Colon (tissue), 2 donors: ENCODE data around the gene RYR3.
"Not testable (repeated sequence)": the region's sequence is repeated elsewhere in the genome, so short reads cannot be mapped to it uniquely, and the experiment has no call there.

Experiments used
- FAIRE-seq: peaks from 2 replicates; lab custom pipeline; 2012; peaks lifted over from hg19 to GRCh38; lab: Jason Lieb, UNC
- donor health status: control.
- donor health status: control.

RYR3 gene

GRCh38 chr15:33516563-33516962, 205.8 kb downstream of the RYR3 start:
- FAIRE-seq, result no peak

DNA sequence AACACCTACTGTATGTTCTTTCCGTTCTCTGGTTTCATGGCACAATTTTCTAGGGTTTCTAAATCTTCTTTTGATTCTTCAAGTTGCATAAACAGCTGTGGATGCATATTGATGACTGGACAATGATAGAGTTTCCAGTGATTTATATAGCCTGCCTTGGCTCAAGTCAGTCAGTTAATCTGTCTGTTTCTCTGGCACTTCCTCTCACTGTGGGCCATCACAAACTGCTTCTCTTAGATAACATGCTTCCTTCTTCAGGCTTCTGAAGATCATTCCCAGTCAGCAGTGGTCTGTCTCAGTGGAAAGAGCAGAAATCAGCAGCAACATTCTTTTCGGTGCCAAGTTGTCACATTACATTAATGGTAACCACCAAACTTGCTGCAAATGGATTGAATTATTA, 207.2 kb downstream of the RYR3 start:
- FAIRE-seq, result no peak

GRCh38 chr15:33518421-33518820, 207.7 kb downstream of the RYR3 start:
- FAIRE-seq, result no peak

- no peak for FAIRE-seq
Observed at GRCh38 chr15:33524274-33524673, 213.5 kb downstream of the RYR3 start.

DNA sequence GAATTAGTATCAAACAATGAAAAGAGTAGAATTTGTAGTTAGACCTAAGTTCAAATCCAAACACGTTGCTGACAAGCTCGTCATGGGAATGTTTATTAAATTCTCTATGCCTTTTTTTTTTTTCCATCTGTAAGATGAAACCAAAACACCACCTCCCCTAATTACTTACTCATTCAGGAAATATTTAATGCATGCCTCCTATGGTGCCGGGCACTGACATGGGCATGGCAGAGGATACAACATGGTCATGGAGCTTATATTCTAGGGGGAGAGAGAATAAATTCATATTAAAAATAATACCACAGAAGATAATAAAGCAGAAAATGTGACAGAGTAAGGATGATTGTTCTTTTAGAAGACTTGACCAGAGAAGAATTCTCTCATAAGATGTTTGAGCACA, 215.8 kb downstream of the RYR3 start:
- FAIRE-seq, result no peak

- no peak for FAIRE-seq
Observed at GRCh38 chr15:33533197-33533596, 222.4 kb downstream of the RYR3 start.

DNA sequence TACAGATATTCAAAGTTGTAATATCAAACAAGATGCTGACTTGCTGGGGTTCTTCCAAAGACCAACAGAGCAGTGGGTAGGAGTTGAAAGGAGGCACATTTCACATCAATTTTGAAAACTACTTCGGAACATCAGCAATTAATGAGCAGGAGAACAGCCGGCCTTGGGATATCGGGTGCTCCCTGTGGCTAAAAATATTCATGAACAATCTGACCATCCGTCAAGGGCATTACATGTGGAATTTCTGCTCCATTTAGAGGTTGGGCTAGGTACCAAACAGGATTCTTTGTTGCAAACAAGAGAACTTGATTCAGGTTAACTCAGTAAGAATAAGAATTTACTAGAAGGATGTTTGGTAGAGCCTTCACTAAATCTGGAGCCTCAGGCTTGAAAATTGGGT, 223.9 kb downstream of the RYR3 start:
- FAIRE-seq, result no peak

DNA sequence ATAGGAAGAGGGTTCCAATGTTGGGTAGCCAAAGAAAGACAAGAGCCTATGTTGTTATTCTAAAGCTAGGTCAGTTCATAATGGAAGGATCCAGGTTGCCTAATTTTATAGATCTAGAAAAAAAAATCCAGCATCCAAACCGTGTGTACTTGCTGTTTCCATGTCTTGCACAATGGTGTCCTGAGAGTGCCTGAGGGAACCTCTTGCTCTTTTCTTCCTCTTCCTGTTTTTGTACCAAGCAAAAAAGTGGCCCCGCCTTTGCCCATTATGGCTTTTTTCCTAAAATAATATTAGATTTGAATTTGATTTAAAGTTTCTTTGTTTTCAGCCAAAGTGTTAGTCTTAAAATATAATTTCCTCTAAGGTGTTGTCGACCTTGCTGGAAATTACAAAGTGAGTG, 224.4 kb downstream of the RYR3 start:
- no peak for FAIRE-seq

- no peak for FAIRE-seq
Observed at GRCh38 chr15:33539825-33540573, 229.2 kb downstream of the RYR3 start.

DNA sequence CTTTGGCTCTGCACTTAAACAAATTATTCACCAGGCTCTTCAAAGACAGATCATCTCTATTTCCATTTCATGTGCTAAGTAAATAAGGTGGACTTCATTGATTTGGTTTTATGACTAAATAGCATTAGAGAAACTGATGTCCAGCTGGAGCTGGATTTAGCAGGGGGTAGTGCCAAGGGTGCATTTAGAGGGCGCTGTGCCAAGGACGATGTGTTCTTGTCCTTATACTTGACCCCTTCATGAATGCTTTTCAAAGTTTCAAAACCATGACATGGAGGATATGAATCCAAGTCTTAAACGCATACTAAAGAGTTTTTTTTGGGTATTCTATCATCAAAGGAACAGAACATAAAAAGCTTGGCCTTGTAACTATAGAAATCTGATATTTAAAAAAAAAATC, 233.2 kb downstream of the RYR3 start:
- no peak for FAIRE-seq

DNA sequence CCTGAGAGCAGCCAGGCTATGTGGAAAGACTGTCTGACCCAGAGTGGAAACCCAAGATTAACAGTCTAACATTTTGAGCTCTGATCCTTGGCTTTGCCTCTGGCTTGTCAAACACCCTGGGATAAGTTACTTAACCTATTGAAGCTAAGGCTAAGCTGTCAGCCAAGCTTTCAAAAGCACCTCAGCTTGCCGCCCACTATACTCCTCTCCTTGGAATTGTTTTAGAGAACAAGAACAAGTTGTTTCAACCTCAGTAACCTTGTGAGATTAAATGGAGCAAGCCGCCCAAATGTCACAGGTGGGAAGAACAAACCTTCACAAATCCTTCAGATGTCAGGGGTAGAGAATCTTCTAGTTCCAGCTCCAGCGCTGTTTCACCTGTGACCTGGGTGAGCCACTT, 235.1 kb downstream of the RYR3 start:
- no peak for FAIRE-seq

DNA sequence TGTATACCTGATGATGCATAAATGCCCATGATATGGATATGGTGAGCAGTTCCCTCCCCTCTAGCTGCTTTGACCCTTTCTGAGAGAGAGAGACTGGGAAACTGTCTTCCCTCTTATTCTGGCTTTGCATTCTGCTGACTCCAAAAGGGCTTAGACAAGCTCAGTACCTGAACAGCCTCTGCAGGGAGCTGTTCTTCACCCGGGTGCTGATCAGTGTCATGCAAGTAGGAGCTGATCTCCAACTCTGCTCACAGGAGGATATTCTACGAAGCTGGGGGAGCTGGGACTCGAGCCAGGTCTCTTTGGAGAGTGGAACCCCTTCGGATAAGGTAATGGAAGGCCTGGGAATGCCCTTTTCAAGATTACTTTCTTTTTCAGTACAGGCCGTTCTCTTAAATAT, 237.1 kb downstream of the RYR3 start:
- no peak for FAIRE-seq

DNA sequence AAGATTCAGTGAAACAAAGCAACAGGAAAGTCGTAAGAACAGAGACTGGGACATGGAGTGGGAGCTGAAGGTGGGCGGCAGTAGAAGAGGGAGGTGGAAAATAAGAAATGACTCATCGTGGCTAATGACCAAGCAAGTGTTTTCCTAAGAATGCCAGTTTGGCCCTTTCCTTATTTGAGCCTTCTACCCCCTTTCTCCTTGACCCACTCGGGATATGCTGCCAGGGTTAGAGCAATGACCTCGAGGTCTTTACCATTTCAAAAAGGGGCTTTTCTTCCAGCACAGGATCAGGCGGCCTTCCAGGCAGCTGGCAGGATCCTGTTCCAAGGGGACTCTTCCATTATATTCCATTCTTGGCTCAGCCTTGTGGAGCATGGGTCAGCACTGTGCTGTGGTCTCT, 241.1 kb downstream of the RYR3 start:
- no peak for FAIRE-seq

- FAIRE-seq, result no peak
Observed at GRCh38 chr15:33553157-33553556, 242.4 kb downstream of the RYR3 start.

DNA sequence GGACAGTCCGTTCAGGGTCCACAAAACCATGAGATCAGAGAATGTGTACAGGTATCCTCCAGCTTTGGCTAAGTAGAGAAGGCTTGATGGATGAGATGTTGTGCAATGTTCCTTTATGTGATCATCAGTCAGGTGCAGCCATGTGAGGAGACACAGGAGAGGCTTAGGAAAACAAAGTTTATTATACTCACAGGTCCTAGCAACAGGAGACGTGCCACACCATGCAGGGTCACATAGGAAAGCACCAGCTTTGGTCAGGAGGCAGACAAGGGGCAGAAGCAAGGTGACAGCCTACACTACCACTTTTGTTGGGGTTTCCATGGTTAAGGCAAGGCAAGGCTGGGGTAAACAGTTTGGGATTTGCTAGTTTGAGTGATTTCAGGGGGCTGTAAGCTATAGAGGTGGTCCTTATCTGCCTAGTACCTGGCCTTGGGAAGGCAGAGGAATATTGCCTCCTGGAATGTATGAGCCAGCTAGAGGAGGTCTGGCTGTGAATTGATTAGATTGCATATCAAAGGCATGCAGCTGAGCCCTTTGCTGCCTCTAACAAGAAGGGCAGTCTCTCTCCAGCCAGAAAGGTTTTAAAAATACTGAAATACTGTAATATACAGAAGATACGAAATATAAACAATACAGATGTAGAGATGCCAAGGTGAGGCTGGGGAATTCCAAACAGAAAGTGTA, 248.6 kb downstream of the RYR3 start:
- FAIRE-seq, result no peak

DNA sequence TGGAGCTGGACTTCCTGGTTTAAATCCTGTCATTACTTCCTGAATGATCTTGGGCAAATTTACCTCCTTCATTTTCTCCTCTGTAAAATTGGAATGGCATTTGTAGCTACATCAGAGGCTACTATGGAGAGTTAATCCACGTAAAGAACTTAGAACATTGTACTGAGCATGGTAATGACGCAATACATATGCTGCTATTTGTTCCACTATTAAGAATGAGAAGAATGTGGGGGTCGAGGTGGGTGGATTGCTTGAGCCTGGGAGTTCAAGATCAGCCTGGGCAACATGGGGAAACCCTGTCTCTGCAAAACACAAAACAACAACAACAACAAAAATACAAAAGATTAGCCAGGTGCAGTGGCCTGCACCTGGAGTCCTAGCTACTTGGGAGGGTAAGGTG, 250.6 kb downstream of the RYR3 start:
- FAIRE-seq, result no peak

- FAIRE-seq, result no peak
Observed at GRCh38 chr15:33561967-33562366, 251.2 kb downstream of the RYR3 start.

- no peak for FAIRE-seq
Observed at GRCh38 chr15:33565094-33565493, 254.3 kb downstream of the RYR3 start.

DNA sequence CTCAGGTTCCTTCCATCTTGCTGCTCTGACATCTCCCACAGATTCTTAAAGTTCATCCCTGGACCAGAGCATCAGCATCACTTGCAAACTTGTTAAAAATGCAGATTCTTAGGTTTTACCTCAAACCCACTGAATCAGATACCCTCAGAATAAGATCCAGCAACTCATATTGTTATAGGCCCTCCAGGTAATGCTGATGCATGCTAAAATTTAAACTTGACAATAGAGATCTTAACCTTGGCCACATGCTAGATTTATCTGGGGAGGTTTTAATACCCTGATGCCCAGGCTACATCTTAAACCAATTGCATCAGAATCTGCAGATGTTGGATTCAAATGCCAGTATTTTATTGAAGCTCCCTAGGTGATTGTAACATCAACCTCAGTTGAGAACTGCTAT, 256.9 kb downstream of the RYR3 start:
- FAIRE-seq, result no peak

DNA sequence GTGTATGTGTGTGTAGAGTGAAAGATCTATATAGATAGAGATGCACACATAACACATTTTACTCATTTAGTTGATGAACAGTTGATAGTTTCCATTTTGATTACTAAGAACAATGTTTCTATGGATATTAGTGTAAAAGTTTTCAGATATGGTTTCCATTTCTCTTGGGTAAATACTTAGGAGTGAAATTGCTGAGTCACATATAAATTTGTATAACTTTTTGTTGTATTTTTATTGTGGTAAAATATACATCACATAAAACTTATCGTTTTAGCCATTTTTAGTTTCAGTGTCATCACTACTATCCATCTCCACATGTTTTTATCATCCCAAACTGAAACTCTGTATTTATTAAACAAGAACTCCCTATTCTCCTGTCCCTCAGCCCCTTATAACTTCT, 258.3 kb downstream of the RYR3 start:
- FAIRE-seq, result no peak

GRCh38 chr15:33577911-33578310, 267.1 kb downstream of the RYR3 start:
- FAIRE-seq, result not testable (repeated sequence)

DNA sequence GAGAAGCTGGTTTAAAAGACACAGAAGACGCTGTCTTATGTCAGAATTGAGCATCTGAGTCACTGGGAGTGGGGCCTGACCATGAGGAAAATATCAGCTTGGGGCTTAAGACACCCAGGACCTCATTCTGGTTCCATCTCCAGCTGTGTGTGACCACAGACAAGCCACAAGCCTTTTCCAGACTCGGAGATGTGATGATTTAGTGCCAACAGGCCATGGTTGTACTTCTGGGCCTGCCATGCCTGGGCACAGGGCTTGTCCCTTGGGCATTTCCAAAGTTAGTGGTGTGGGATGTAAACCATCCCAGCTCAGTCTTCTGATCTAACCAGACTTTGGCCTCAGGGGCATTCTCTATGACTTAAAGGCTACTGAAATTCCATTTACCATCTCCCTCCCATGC, 269.8 kb downstream of the RYR3 start:
- FAIRE-seq, result no peak

DNA sequence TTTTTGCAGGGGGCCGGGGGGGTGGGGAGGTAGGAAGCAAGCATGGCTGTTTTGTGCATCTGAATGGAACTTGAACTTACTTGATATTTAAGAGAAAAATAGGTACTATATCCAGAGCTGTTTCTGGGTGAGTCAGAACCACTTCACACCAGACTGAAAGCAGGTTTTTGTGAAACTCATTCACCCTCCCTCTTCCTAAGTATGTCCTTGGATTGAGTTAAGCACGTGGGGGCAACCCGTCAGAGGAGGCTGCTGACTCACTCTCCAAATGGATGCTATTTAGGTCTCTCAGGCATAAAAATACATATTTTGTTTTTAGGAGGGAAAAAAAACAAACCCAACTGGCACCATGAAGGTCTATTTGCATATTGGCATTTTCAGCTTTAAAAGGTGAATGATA, 270.3 kb downstream of the RYR3 start:
- no peak for FAIRE-seq

DNA sequence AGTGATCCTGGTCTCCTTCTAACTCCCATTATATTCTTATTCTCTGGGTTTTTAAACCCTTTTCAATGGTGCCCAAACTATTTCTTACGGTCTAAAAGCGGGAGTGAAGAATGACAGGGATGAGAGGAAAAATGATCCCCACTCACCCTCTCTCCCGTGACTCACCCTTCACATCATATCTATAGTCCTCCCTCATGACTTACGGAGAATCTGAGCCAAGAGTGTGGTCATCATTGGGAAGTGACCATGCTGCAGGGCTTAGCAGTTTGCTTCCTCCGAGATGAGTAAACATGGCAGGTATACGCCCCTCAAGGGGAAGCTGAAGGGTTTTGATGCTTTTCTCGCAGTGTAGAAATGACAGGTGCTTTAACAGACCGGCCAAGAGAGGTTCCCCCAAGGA, 274.0 kb downstream of the RYR3 start:
- no peak for FAIRE-seq
